HEK293 (cell line): ENCODE measurements around the gene ARL16.
A peak's percentile ranks its signal among the peaks of the same experiment; 100 is the strongest.

ENCODE experiments used
- CTCF ChIA-PET: fragments of 350-600 bp; formaldehyde crosslinking; extraction: SDS; loops from one replicate; lab custom pipeline; 2021; ENCODE audit warnings: antibody characterized with exemption; lab: Yijun Ruan, JAX
- POLR2A ChIA-PET: fragments of 300-600 bp; formaldehyde crosslinking; extraction: SDS; loops from one replicate; lab custom pipeline; 2020; ENCODE audit warnings: antibody characterized with exemption, inconsistent platforms; lab: Yijun Ruan, JAX
- H3K27ac ChIP-seq: fragments of 200-500 bp; sonication (Bioruptor generic); 2 replicates; pipeline ENCODE4 v1.5.1; 2014; ENCODE audit warnings: low read depth, low read length, control low read depth, inconsistent platforms; ENCODE audit errors: extremely low read depth
- H3K36me3 ChIP-seq, 2 experiments: fragments of 200-500 bp in 1 of 2; sonication (Bioruptor generic) in 1 of 2; 1 replicate in 1 of 2; 2 replicates in 1 of 2; pipeline ENCODE4 v1.5.1; 2014 to 2017; ENCODE audit warnings: inconsistent platforms in 2 of 2, low read length in 2 of 2; ENCODE audit not compliant: control insufficient read depth in 2 of 2, insufficient read depth in 1 of 2
- H3K4me1 ChIP-seq: fragments of 200-500 bp; sonication (Bioruptor generic); 2 replicates; pipeline ENCODE4 v1.5.1; 2014; ENCODE audit warnings: mild to moderate bottlenecking, low read length, inconsistent platforms; ENCODE audit not compliant: control insufficient read depth, insufficient read depth
- H3K4me3 ChIP-seq: 2 replicates; pipeline ENCODE4 v1.5.1; 2011; ENCODE audit warnings: low read depth, mild to moderate bottlenecking, control low read depth, low read length, moderate library complexity
- H3K9me3 ChIP-seq: fragments of 200-500 bp; sonication (Bioruptor generic); 2 replicates; pipeline ENCODE4 v1.5.1; 2014; ENCODE audit warnings: low read depth, low read length, inconsistent platforms; ENCODE audit not compliant: control insufficient read depth, insufficient read depth
- AEBP2 ChIP-seq: fragments of 450-650 bp; formaldehyde crosslinking; IDR thresholded peaks from 2 replicates; pipeline ENCODE4 v1.5.1; 2016; ENCODE audit warnings: missing biosample characterization, missing genetic modification characterization, borderline replicate concordance
- BCL11A ChIP-seq: fragments of 450-650 bp; formaldehyde crosslinking; IDR thresholded peaks from 2 replicates; pipeline ENCODE4 v1.5.1; 2016; ENCODE audit warnings: low read depth, missing biosample characterization, missing genetic modification characterization
- HIC1 ChIP-seq: fragments of 450-650 bp; formaldehyde crosslinking; IDR thresholded peaks from 2 replicates; pipeline ENCODE4 v1.5.1; 2016; ENCODE audit warnings: missing biosample characterization, missing genetic modification characterization
- HOXD13 ChIP-seq: sonication (generic); formaldehyde crosslinking; IDR thresholded peaks from 2 replicates; pipeline ENCODE4 v1.8.0; 2022; ENCODE audit warnings: missing genetic modification reagents, borderline replicate concordance
- KLF1 ChIP-seq: fragments of 450-650 bp; formaldehyde crosslinking; IDR thresholded peaks from 2 replicates; pipeline ENCODE4 v1.5.1; 2016; ENCODE audit warnings: missing biosample characterization, missing genetic modification characterization
- MZF1 ChIP-seq: fragments of 450-650 bp; formaldehyde crosslinking; IDR thresholded peaks from 2 replicates; pipeline ENCODE4 v1.5.1; 2017; ENCODE audit warnings: missing biosample characterization, missing genetic modification characterization, borderline replicate concordance
- SCRT1 ChIP-seq: fragments of 450-650 bp; formaldehyde crosslinking; IDR thresholded peaks from 2 replicates; pipeline ENCODE4 v1.5.1; 2016; ENCODE audit warnings: missing biosample characterization, missing genetic modification characterization, borderline replicate concordance
- SETDB1 ChIP-seq: IDR thresholded peaks from one replicate; pipeline ENCODE4 v1.6.1; 2017; ENCODE audit warnings: mild to moderate bottlenecking, low read length, moderate library complexity, mixed read lengths; ENCODE audit not compliant: insufficient read length
- ZBTB17 ChIP-seq: fragments of 450-650 bp; formaldehyde crosslinking; IDR thresholded peaks from 2 replicates; pipeline ENCODE4 v1.5.1; 2016; ENCODE audit warnings: missing biosample characterization, missing genetic modification characterization
- ZBTB7A ChIP-seq: fragments of 450-650 bp; formaldehyde crosslinking; IDR thresholded peaks from 2 replicates; pipeline ENCODE4 v1.5.1; 2016; ENCODE audit warnings: low read depth, missing biosample characterization, missing genetic modification characterization
- ZNF324 ChIP-seq: fragments of 450-650 bp; formaldehyde crosslinking; IDR thresholded peaks from 2 replicates; pipeline ENCODE4 v1.5.1; 2016; ENCODE audit warnings: missing biosample characterization, missing genetic modification characterization
- ZNF391 ChIP-seq: fragments of 450-650 bp; formaldehyde crosslinking; IDR thresholded peaks from 2 replicates; pipeline ENCODE4 v1.5.1; 2016; ENCODE audit warnings: low read depth, missing biosample characterization, missing genetic modification characterization, borderline replicate concordance
- ZNF394 ChIP-seq: fragments of 450-650 bp; formaldehyde crosslinking; IDR thresholded peaks from 2 replicates; pipeline ENCODE4 v1.5.1; 2016; ENCODE audit warnings: missing biosample characterization, missing genetic modification characterization, mild to moderate bottlenecking, moderate library complexity, borderline replicate concordance
- ZNF449 ChIP-seq: fragments of 450-650 bp; formaldehyde crosslinking; IDR thresholded peaks from 2 replicates; pipeline ENCODE4 v1.5.1; 2017; ENCODE audit warnings: missing biosample characterization, mild to moderate bottlenecking, missing genetic modification characterization, moderate library complexity
- ZNF561 ChIP-seq: fragments of 450-650 bp; IDR thresholded peaks from 2 replicates; pipeline ENCODE4 v1.5.1; 2018; ENCODE audit warnings: missing biosample characterization, missing genetic modification characterization, borderline replicate concordance
- ZNF600 ChIP-seq: fragments of 450-650 bp; formaldehyde crosslinking; IDR thresholded peaks from 2 replicates; pipeline ENCODE4 v1.5.1; 2016; ENCODE audit warnings: missing biosample characterization, missing genetic modification characterization
- ZNF707 ChIP-seq: fragments of 450-650 bp; formaldehyde crosslinking; IDR thresholded peaks from 2 replicates; pipeline ENCODE4 v1.5.1; 2016; ENCODE audit warnings: missing biosample characterization, missing genetic modification characterization
- ZNF747 ChIP-seq: fragments of 450-650 bp; formaldehyde crosslinking; IDR thresholded peaks from 2 replicates; pipeline ENCODE4 v1.5.1; 2016; ENCODE audit warnings: missing biosample characterization, missing genetic modification characterization
- ZNF837 ChIP-seq: fragments of 450-650 bp; formaldehyde crosslinking; IDR thresholded peaks from 2 replicates; pipeline ENCODE4 v1.5.1; 2016; ENCODE audit warnings: missing biosample characterization, missing genetic modification characterization
- ZSCAN16 ChIP-seq: fragments of 450-650 bp; formaldehyde crosslinking; IDR thresholded peaks from 2 replicates; pipeline ENCODE4 v1.5.1; 2016; ENCODE audit warnings: missing biosample characterization, missing genetic modification characterization
- ZSCAN30 ChIP-seq: fragments of 450-650 bp; IDR thresholded peaks from 2 replicates; pipeline ENCODE4 v1.5.1; 2018; ENCODE audit warnings: missing biosample characterization, mild to moderate bottlenecking, missing genetic modification characterization, moderate library complexity
- TF ChIP-seq, protein P1 (sequence below): fragments of 450-650 bp; formaldehyde crosslinking; IDR thresholded peaks from 2 replicates; pipeline ENCODE4 v1.5.1; 2016; ENCODE audit warnings: missing biosample characterization, missing genetic modification characterization
- TF ChIP-seq, protein P2 (sequence below): fragments of 450-650 bp; formaldehyde crosslinking; IDR thresholded peaks from 2 replicates; pipeline ENCODE4 v1.5.1; 2017; ENCODE audit warnings: missing biosample characterization, missing genetic modification characterization

ARL16 gene

DNA sequence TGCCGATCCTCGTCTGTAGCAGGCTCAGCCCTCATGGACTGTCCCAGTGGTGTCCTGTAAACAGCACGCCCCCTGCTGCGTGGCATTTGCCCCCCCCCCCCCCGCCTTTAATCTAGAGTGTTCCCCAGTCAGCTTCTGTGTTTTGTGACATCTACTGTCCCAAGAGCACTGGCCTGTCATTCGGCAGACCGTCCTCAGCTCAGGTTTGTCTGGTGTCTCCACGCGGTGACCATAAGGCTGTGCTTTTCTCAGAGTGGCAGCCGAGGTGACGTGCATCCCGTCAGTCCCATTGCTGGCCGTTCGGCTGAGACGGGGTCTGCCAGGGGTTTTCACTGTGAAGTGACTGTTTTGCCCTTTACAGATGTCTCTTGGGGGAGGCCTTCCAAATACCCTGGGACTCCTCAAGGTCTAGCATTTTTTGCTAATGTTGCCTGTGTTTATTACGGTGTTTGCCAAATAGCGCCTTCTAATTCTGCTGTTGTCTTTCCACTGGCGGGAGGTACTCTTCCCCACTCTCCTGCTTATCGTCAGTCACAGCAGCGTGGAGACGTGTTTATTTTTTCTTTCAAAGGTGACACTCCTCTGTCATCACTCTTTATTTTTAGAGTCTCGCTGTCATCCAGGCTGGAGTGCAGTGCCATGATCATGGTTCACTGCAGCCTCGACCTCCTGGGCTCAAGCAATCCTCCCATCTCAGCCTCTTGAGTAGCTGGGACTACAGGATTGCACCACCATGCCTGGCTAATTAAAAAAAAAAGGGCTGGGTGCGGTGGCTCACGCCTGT lies 13.9 kb upstream of the ARL16 start (continued):
- TF ChIP-seq, protein P1, sequence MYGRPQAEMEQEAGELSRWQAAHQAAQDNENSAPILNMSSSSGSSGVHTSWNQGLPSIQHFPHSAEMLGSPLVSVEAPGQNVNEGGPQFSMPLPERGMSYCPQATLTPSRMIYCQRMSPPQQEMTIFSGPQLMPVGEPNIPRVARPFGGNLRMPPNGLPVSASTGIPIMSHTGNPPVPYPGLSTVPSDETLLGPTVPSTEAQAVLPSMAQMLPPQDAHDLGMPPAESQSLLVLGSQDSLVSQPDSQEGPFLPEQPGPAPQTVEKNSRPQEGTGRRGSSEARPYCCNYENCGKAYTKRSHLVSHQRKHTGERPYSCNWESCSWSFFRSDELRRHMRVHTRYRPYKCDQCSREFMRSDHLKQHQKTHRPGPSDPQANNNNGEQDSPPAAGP (tag by site-specific recombination): peak; percentile 61; the same call in 1 of the 2 replicates
- no peak for TF ChIP-seq ZSCAN30 (tag by site-specific recombination)
- TF ChIP-seq BCL11A (tag by site-specific recombination): 0 out of 2 replicates have a peak, but pooled peaks have one; percentile 18

- Histone ChIP-seq H3K4me3 (no peak overlapping the region), H3K9me3 (no peaks in the 10 kb centered on the region), H3K4me1 (peaks cover 4% of the 10 kb centered on the region; the same call in 1 of the 2 replicates), H3K36me3 (peaks cover 36 to 95% of the 10 kb centered on the region in 2 experiments), H3K27ac (0 out of 2 replicates have a peak overlapping the region, but pooled peaks have one; percentile 24)
- POLR2A ChIA-PET: interaction anchor here (1.2 to 2.7 kb wide), 5 partner anchors 11 to 15 kb away, joined by 3 to 16 read pairs (median 8); partner anchors contain the start of genes ARL16 and HGS
- CTCF ChIA-PET: interaction anchor here (0.7 kb wide), 1 partner anchor 186 kb away, joined by 3 read pairs; no protein-coding TSS in a partner anchor
- TF ChIP-seq ZNF561 (tag by site-specific recombination): no peak
- TF ChIP-seq, protein P2, sequence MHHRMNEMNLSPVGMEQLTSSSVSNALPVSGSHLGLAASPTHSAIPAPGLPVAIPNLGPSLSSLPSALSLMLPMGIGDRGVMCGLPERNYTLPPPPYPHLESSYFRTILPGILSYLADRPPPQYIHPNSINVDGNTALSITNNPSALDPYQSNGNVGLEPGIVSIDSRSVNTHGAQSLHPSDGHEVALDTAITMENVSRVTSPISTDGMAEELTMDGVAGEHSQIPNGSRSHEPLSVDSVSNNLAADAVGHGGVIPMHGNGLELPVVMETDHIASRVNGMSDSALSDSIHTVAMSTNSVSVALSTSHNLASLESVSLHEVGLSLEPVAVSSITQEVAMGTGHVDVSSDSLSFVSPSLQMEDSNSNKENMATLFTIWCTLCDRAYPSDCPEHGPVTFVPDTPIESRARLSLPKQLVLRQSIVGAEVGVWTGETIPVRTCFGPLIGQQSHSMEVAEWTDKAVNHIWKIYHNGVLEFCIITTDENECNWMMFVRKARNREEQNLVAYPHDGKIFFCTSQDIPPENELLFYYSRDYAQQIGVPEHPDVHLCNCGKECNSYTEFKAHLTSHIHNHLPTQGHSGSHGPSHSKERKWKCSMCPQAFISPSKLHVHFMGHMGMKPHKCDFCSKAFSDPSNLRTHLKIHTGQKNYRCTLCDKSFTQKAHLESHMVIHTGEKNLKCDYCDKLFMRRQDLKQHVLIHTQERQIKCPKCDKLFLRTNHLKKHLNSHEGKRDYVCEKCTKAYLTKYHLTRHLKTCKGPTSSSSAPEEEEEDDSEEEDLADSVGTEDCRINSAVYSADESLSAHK: no peak
- no peak for TF ChIP-seq ZSCAN16
- TF ChIP-seq ZNF324 (tag by site-specific recombination): no peak
- no peak for TF ChIP-seq ZNF747 (tag by site-specific recombination)
- TF ChIP-seq ZBTB17 (tag by site-specific recombination): no peak
- peak; percentile 17; the same call in 1 of the 2 replicates for TF ChIP-seq ZNF600 (tag by site-specific recombination)
- TF ChIP-seq HOXD13 (CRISPR knock-in tag): no peak
- TF ChIP-seq ZBTB7A (tag by site-specific recombination): no peak
- no peak for TF ChIP-seq SCRT1 (tag by site-specific recombination)
- no peak for TF ChIP-seq ZNF391 (tag by site-specific recombination)
- TF ChIP-seq SETDB1: no peak
- no peak for TF ChIP-seq ZNF837
- TF ChIP-seq, protein P1 (tag by site-specific recombination): no peak
- no peak for TF ChIP-seq ZNF449 (tag by site-specific recombination)
- peak; percentile 60; the same call in 1 of the 2 replicates for TF ChIP-seq ZNF394 (tag by site-specific recombination)
- no peak for TF ChIP-seq AEBP2 (tag by site-specific recombination)
- TF ChIP-seq MZF1: no peak
- TF ChIP-seq KLF1 (tag by site-specific recombination): no peak
- 0 out of 2 replicates have a peak, but pooled peaks have one; percentile 15 for TF ChIP-seq HIC1 (tag by site-specific recombination)
- TF ChIP-seq ZNF707: no peak
These were observed 12.8 kb upstream of the ARL16 start for GRCh38 chr17:81696218-81696941.
